SK-N-SH treated with all-trans-retinoic acid at 6 μM for 48 hours (cell line): Measurements from ENCODE around the gene LRRC15.

Source experiments
- ATAC-seq: fragments of 200-7000 bp; cut with Tn5 transposase; 3 replicates; pipeline ENCODE4 v1.9.1; 2020; ENCODE audit warnings: mild to moderate bottlenecking, moderate library complexity
- BACH2 ChIP-seq: fragments of 250-450 bp; sonication (Bioruptor Pico); IDR thresholded peaks from 2 replicates; pipeline ENCODE4 v1.9.0; 2021; ENCODE audit warnings: mild to moderate bottlenecking, borderline replicate concordance
- CREB5 ChIP-seq: fragments of 250-450 bp; sonication (Bioruptor Pico); IDR thresholded peaks from 2 replicates; pipeline ENCODE4 v1.5.1; 2020; ENCODE audit warnings: low read depth, mild to moderate bottlenecking, moderate library complexity
- CSDC2 ChIP-seq: fragments of 250-450 bp; sonication (Bioruptor Pico); IDR thresholded peaks from 2 replicates; pipeline ENCODE4 v1.5.0; 2020; ENCODE audit warnings: mild to moderate bottlenecking, moderate library complexity
- GLIS3 ChIP-seq: fragments of 250-450 bp; sonication (Bioruptor Pico); IDR thresholded peaks from 2 replicates; pipeline ENCODE4 v1.5.0; 2020; ENCODE audit warnings: mild to moderate bottlenecking, moderate library complexity
- ISL1 ChIP-seq: fragments of 250-450 bp; sonication (Bioruptor Pico); IDR thresholded peaks from 2 replicates; pipeline ENCODE4 v2.1.2; 2022; ENCODE audit warnings: mild to moderate bottlenecking, moderate library complexity
- OSR1 ChIP-seq: fragments of 250-450 bp; sonication (Bioruptor Pico); IDR thresholded peaks from 2 replicates; pipeline ENCODE4 v1.8.0; 2022; ENCODE audit warnings: moderate library complexity, mild to moderate bottlenecking, inconsistent platforms
- PATZ1 ChIP-seq: fragments of 250-450 bp; sonication (Bioruptor Pico); IDR thresholded peaks from 2 replicates; pipeline ENCODE4 v1.8.0; 2020; ENCODE audit warnings: mild to moderate bottlenecking, moderate library complexity, borderline replicate concordance
- RARB ChIP-seq: fragments of 250-450 bp; sonication (Bioruptor Pico); IDR thresholded peaks from 2 replicates; pipeline ENCODE4 v1.8.0; 2021; ENCODE audit warnings: mild to moderate bottlenecking, moderate library complexity
- SNAI2 ChIP-seq: fragments of 250-450 bp; sonication (Bioruptor Pico); IDR thresholded peaks from 2 replicates; pipeline ENCODE4 v1.5.0; 2020; ENCODE audit warnings: mild to moderate bottlenecking, moderate library complexity
- TCF4 ChIP-seq: fragments of 250-450 bp; sonication (Bioruptor Pico); IDR thresholded peaks from 2 replicates; pipeline ENCODE4 v1.8.0; 2021; ENCODE audit warnings: mild to moderate bottlenecking, moderate library complexity, borderline replicate concordance
- TOX ChIP-seq: fragments of 250-450 bp; sonication (Bioruptor Pico); IDR thresholded peaks from 2 replicates; pipeline ENCODE4 v1.8.0; 2021; ENCODE audit warnings: mild to moderate bottlenecking, moderate library complexity, borderline replicate concordance
- TSHZ2 ChIP-seq: fragments of 250-450 bp; sonication (Bioruptor Pico); IDR thresholded peaks from 2 replicates; pipeline ENCODE4 v1.5.0; 2020; ENCODE audit warnings: mild to moderate bottlenecking, moderate library complexity
- ZC3H10 ChIP-seq: fragments of 250-450 bp; sonication (Bioruptor Pico); IDR thresholded peaks from 2 replicates; pipeline ENCODE4 v1.5.1; 2021; ENCODE audit warnings: mild to moderate bottlenecking, moderate library complexity
- ZFP3 ChIP-seq: fragments of 250-450 bp; sonication (Bioruptor Pico); IDR thresholded peaks from 2 replicates; pipeline ENCODE4 v1.5.0; 2020; ENCODE audit warnings: mild to moderate bottlenecking, moderate library complexity
- ZNF565 ChIP-seq: fragments of 450-650 bp; formaldehyde crosslinking; conservative IDR thresholded peaks from 2 replicates; pipeline ENCODE4 v1.5.0; 2020; ENCODE audit warnings: low read depth, mild to moderate bottlenecking, moderate library complexity
- ZNF70 ChIP-seq: fragments of 450-650 bp; formaldehyde crosslinking; IDR thresholded peaks from 2 replicates; pipeline ENCODE4 v1.5.0; 2020; ENCODE audit warnings: mild to moderate bottlenecking, moderate library complexity
- ZNF8 ChIP-seq: fragments of 450-650 bp; formaldehyde crosslinking; IDR thresholded peaks from 2 replicates; pipeline ENCODE4 v1.5.0; 2020; ENCODE audit warnings: mild to moderate bottlenecking, moderate library complexity
- TF ChIP-seq, protein P1 (sequence below): fragments of 250-450 bp; sonication (Bioruptor Pico); IDR thresholded peaks from 2 replicates; pipeline ENCODE4 v1.8.0; 2021; ENCODE audit warnings: low read depth, mild to moderate bottlenecking, moderate library complexity, borderline replicate concordance
- TF ChIP-seq, protein P2 (sequence below): fragments of 250-450 bp; sonication (Bioruptor Pico); IDR thresholded peaks from 2 replicates; pipeline ENCODE4 v1.5.1; 2021; ENCODE audit warnings: mild to moderate bottlenecking, moderate library complexity

LRRC15 gene

DNA sequence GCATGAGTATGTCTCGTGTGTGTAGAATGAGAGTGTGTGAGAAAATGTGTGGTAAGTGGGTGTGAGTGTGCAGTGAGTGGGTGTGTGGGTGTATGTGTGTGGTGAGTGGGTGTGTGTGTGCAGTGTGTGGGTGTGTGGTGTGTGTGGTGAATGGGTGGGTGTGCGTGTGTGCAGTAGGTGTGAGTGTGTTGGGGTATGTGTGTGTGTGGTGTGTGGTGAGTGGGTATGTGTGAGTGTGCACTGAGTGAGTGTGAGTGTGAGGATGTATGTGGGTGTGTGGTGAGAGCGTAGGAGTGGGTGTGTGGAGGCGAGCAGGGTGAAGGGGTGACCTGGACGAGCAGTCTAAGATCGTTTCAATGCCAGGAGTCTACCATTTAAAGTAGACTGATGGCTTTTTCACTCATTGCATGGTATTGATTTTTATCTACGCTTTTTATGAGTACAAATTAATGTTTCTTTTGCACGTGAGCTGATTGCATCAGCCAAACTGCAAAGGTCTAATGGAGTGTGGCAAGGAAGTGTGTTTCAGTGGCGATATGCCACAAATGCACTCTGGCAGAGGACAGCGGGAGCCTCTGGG, 16.8 kb downstream of the LRRC15 start:
- TF ChIP-seq OSR1 (CRISPR knock-in tag) (no peak), ZC3H10 (CRISPR knock-in tag) (no peak), ISL1 (CRISPR knock-in tag) (no peak), BACH2 (CRISPR knock-in tag) (no peak), PATZ1 (no peak), CREB5 (CRISPR knock-in tag) (no peak), TSHZ2 (CRISPR knock-in tag) (no peak), TCF4 (CRISPR knock-in tag) (no peak)
- TF ChIP-seq, protein P1, sequence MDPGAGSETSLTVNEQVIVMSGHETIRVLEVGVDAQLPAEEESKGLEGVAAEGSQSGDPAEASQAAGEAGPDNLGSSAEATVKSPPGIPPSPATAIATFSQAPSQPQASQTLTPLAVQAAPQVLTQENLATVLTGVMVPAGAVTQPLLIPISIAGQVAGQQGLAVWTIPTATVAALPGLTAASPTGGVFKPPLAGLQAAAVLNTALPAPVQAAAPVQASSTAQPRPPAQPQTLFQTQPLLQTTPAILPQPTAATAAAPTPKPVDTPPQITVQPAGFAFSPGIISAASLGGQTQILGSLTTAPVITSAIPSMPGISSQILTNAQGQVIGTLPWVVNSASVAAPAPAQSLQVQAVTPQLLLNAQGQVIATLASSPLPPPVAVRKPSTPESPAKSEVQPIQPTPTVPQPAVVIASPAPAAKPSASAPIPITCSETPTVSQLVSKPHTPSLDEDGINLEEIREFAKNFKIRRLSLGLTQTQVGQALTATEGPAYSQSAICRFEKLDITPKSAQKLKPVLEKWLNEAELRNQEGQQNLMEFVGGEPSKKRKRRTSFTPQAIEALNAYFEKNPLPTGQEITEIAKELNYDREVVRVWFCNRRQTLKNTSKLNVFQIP (CRISPR knock-in tag): no peak
- ATAC-seq: no peak

- no peak for ATAC-seq
- TF ChIP-seq CSDC2 (no peak), CREB5 (CRISPR knock-in tag) (no peak), SNAI2 (CRISPR knock-in tag) (no peak)
Observed at GRCh38 chr3:194351952-194352536, 17.5 kb downstream of the LRRC15 start.

DNA sequence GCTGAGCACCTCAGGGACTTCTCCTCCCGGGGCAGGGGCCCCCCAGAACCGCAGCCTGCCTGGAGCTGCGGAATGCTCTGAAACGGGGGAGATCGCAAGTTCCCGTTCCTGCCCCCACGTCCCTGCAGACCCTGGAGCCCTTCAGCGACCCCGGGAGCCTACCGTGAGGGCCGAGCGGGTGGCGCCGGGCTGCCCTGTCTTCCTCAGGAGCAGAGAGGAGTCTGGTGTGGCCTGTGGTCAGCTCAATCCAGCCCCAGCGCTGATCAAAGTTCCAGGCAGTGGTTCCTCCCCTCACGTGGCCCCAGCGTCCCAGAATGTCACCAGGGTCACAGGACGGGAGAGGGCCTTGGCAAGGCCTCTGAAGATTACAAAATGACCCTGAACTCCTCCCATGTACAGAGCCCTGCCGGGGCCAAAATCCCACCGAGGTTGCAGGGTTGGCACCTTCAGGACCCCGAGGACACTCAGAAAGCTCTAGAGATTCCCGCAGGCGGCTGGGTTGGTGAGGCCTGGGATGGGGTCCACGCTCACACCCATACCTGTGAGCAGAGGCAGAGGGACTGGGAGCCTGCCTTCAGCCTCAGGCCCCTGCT, 18.4 kb downstream of the LRRC15 start, which contains the start of gene CPN2:
Gene CPN2, minus strand, starts transcription at position 249 of the 593 bp plus-strand sequence. CDS start 8,626 bp downstream, outside the sequence.
- ATAC-seq: no peak
- TF ChIP-seq TCF4 (CRISPR knock-in tag) (no peak), RARB (CRISPR knock-in tag) (no peak), ZNF8 (no peak), ZFP3 (no peak), ZNF70 (CRISPR knock-in tag) (no peak), CREB5 (CRISPR knock-in tag) (no peak), SNAI2 (CRISPR knock-in tag) (no peak), CSDC2 (no peak), ZC3H10 (CRISPR knock-in tag) (no peak), TOX (CRISPR knock-in tag) (no peak), ZNF565 (CRISPR knock-in tag) (no peak), GLIS3 (no peak), BACH2 (CRISPR knock-in tag) (no peak)
- TF ChIP-seq, protein P2, sequence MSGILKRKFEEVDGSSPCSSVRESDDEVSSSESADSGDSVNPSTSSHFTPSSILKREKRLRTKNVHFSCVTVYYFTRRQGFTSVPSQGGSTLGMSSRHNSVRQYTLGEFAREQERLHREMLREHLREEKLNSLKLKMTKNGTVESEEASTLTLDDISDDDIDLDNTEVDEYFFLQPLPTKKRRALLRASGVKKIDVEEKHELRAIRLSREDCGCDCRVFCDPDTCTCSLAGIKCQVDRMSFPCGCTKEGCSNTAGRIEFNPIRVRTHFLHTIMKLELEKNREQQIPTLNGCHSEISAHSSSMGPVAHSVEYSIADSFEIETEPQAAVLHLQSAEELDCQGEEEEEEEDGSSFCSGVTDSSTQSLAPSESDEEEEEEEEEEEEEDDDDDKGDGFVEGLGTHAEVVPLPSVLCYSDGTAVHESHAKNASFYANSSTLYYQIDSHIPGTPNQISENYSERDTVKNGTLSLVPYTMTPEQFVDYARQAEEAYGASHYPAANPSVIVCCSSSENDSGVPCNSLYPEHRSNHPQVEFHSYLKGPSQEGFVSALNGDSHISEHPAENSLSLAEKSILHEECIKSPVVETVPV (CRISPR knock-in tag): no peak
- TF ChIP-seq, protein P1 (CRISPR knock-in tag): no peak
